DMS53 treated with DMSO at 0.1 percent for 48 hours (cell line): ENCODE results near the gene LENEP.
A peak's percentile ranks its signal among the peaks of the same experiment; 100 is the strongest.

Source experiments
- DNase-seq: peaks from one replicate; lab custom pipeline; 2025; ENCODE audit not compliant: unreplicated experiment; lab: John Stamatoyannopoulos, UW

Gene LENEP

GRCh38 chr1:155010211-155010918, 17.0 kb downstream of the LENEP start:
- no peak for DNase-seq

- DNase-seq: no peak
These were observed 17.6 kb downstream of the LENEP start for GRCh38 chr1:155011004-155011416.

DNA sequence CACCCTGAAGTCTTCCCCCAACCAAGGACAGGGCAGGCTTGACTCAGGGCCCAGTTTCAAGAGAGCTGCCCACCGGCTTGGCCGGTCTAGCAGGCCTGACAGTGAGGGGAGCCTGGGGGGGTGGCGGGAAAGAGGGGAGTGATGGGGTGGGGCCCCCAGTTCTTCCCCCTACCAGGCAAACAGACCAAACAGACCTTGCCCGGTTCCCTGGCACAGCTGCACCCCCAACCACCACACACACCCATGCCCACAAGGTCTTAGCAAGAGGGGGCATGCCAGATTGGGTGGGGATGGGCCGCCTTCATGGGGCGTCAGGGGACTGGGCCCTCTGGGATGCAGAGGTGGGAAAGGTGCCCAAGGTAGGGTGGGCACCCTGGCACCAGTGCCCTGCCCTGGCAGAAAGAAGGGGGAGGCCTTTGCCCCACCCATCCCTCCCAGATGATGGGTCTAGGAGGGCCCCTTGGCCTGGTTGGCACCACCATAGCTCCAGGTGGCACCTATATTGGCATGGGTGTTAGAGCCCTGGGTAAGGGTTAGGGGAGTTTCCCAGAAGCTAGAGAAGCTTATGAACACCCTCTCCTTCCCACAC, 18.1 kb downstream of the LENEP start:
- DNase-seq: no peak

DNA sequence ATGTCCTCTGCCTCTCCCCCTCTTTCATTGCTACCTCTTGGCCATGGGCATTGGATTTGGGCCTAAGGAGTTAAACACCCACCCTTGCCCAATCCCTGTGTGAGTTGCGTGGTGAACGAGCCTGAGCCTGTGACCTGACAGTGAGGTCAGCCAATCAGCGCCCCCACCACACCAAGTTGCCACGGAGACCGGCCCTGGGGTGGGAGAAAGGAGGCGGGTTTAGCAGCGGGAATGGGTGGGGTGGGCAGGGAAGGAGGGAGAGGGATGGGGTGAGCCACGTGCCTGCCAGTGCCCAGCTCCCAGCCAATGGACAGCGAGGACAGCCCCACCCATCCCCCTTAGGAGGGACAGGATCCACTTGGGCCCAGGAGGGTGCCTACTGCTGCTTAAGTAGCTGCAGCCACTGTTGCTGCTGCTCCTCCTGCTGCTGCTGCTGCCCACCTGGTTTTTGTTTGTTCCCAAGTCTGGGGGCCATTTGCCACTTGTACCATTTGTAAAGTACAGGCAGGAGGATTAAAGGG, 18.7 kb downstream of the LENEP start:
- no peak for DNase-seq

DNA sequence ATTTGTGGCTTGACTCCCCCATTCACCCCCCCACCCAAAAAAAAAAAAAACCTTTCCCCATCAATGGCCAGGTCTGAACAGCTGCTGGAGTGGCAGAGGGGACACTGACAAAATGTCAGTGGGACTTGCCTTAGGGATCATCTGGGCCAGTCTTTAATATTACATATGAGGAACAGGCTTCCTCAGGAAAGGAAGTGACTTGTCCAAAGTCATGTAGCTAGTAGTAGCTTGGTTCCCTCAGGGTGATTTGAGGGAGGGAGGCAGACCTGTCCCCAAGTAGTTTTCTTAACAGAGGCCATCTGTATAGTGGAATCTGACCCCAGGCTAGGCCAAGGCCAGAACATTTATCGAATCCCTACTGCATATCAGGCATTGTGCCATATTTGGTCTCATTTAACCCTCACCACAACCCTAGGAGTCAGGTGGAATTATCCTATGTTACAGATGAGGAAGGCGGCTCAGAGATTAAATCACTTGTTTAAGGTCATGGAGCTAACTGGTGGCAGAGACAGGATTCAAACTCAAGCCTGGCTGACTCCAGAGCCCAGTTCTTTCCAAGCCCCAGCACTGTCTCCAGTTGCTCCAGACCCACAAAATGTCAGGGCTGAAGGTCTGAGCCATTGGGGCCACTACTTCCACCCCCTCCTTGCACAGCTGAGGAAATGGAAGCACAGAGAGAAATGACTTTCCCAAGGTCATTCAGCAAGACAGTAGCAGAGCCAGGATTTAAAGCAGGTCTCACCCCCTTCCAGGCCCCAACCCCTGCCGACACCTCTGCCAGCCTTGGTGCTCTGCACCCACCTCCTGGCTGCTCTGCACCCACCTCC, 19.6 kb downstream of the LENEP start:
- DNase-seq: no peak

DNA sequence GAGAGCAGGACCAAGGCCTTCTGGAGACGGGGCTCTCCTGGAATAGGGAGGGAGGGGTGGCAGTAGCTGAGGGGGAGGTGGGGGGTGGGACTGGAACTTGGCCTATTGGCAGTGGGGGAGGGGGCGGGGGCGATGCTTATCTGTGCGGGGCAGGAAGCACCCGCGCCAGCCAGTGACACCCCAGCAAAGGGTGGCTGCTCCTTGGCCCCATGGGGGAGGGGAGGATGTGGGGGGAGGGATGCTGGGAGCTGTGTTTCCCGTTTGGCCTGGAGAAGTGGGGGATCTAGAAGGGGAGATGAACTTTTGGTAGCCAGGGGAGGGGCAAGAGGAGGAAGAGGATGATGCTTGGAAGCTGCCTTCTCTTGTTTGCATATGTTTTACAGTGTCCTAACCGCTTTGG, 20.2 kb downstream of the LENEP start:
- DNase-seq: no peak

DNA sequence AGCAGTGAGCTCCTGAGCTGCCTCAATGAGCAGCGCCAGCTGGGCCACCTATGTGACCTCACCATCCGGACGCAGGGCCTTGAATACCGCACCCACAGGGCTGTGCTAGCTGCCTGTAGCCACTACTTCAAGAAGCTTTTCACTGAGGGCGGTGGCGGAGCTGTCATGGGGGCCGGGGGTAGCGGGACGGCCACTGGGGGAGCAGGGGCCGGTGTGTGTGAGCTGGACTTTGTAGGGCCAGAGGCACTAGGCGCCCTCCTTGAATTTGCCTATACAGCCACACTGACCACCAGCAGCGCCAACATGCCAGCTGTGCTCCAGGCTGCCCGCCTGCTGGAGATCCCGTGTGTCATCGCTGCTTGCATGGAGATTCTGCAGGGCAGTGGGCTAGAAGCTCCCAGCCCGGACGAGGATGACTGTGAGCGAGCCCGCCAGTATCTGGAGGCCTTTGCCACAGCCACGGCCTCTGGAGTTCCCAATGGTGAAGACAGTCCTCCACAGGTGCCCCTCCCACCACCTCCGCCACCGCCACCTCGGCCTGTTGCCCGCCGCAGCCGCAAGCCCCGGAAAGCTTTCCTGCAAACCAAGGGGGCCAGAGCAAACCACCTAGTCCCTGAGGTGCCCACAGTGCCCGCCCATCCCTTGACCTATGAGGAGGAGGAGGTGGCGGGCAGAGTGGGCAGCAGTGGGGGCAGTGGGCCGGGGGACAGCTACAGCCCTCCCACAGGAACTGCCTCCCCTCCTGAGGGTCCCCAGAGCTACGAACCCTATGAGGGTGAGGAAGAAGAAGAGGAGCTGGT, 21.5 kb downstream of the LENEP start:
- DNase-seq: no peak

GRCh38 chr1:155015527-155016230, 22.3 kb downstream of the LENEP start:
- no peak for DNase-seq

- no peak for DNase-seq
These were observed 22.9 kb downstream of the LENEP start for GRCh38 chr1:155016231-155016831.

- peak; percentile 20 for DNase-seq
These were observed 23.9 kb downstream of the LENEP start for GRCh38 chr1:155017041-155017945.

- DNase-seq: no peak
These were observed 24.5 kb downstream of the LENEP start for GRCh38 chr1:155017946-155018316.

GRCh38 chr1:155018617-155019348, 25.4 kb downstream of the LENEP start:
- no peak for DNase-seq

DNA sequence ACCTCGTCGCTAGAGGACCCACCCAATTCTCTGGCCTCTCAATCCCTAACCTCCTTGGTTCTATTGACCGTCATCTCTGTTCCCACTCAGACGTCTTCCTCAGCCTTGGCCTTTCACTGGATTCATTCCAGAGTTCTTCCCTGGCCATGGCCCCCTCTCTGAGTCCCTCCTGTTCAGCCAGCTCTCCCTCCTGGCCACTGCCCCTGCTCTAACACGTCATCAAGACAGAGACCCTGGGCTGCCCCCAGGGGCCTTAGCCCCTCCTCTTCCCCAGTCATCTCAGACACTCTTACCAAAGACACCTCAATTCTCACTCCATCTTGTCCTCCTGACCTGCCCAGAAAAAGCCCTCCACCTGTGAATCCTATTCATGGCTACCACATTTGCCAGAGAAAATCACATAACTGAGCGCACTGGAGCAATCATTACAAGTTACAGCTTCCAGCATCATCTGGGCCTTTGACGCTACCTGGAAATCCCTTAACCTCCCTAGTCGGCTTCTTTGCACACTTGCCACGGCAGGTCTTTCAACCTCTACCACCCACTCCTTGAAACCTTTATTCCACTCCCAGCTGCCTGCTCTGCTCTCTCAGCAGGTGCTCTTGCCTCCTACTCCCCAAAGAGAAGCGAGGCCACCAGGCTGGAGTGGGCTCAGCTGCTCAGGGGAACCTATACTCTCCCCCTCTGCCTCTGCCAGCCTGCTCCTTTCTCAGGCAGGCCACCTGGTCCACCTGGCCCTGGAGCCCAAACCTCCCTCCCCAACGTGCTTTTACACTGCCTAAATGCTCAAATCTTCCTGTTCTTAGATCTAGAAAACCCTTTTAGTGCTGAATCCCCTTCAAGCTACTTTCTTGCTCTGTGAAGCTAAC, 26.2 kb downstream of the LENEP start:
- no peak for DNase-seq

- DNase-seq: no peak
These were observed 28.9 kb downstream of the LENEP start for GRCh38 chr1:155022136-155022926.

DNA sequence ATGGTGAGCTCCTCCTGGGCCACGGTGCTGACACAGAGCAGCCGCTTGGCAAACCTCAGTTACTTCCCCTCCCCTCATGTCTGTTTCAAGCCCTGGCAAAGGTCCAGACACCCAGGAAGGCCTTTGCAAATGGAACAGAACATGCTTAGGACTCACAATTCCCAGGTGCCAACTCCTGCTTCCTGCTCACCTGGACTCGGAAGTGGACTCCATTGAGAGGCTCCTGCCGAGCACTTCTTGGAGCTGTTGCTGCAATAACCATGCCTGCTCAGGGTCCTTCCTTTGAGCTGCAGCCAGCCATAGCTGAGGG, 29.5 kb downstream of the LENEP start:
- DNase-seq: peak; percentile 35

GRCh38 chr1:155023627-155024026, 30.2 kb downstream of the LENEP start:
- no peak for DNase-seq

DNA sequence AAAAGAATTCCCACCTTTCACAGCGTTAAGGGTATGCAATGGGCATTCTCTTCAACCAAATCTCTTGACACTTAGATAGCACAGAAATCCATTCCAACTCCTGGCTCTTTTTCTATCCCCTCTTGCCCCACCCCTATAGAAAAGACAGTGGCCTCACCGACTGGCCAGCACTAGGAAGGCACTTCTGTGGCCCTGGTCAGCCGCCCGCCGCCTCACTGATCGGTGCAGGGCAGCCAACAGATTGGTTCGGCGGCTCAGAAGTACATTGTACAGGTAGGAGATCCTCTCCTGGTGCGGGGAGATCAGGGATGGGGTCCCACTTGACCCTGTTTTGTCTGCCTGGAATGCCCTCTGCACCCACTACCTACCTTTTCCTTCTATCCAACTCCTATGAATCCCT, 30.9 kb downstream of the LENEP start:
- DNase-seq: no peak
